GM12872 (cell line): ENCODE measurements around the gene IGF2BP2.

ENCODE experiments used
- TF ChIP-seq, protein P1 (sequence below): IDR thresholded peaks from 3 replicates; pipeline ENCODE4 v1.5.1; 2011; ENCODE audit warnings: low read depth, mild to moderate bottlenecking, low read length, moderate library complexity; ENCODE audit not compliant: insufficient read depth

Gene IGF2BP2

DNA sequence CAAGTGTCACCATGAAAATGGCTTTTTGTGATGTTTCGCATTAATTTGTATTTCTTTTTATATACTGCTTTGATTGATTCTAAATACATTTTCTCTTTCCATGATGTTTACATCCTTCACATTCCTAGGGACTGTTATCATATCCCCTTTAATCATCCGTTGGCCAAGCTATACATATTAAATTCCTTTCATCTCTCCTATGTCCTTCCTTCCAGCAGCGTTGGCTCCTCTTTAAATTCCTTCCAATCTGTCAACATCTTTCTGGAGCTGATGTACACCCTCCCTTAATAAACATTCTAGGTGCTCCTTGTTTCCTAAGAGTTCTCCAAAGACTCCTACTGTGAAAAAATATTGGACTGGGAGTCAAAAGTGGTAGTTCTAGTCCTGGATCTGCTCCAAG, 87.8 kb downstream of the IGF2BP2 start:
- TF ChIP-seq, protein P1, sequence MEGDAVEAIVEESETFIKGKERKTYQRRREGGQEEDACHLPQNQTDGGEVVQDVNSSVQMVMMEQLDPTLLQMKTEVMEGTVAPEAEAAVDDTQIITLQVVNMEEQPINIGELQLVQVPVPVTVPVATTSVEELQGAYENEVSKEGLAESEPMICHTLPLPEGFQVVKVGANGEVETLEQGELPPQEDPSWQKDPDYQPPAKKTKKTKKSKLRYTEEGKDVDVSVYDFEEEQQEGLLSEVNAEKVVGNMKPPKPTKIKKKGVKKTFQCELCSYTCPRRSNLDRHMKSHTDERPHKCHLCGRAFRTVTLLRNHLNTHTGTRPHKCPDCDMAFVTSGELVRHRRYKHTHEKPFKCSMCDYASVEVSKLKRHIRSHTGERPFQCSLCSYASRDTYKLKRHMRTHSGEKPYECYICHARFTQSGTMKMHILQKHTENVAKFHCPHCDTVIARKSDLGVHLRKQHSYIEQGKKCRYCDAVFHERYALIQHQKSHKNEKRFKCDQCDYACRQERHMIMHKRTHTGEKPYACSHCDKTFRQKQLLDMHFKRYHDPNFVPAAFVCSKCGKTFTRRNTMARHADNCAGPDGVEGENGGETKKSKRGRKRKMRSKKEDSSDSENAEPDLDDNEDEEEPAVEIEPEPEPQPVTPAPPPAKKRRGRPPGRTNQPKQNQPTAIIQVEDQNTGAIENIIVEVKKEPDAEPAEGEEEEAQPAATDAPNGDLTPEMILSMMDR: no peak

DNA sequence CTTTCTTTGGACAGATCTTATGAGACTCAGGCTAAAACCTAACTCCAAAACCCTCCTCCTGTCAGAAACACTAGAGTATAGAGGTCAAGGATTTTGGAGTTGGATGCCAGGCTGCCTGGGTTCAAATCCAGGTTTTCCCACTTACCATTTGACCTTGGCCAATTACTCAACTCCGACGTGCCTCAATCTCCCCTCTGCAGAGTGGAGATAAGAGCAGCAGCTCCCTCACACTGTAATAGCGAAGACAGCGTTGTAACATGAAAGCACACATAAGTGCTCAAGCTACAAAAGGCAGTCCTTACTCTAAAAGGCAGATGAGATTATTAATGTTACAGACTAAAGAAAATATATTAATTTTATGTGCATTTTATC, 90.1 kb downstream of the IGF2BP2 start:
- TF ChIP-seq, protein P1: no peak

DNA sequence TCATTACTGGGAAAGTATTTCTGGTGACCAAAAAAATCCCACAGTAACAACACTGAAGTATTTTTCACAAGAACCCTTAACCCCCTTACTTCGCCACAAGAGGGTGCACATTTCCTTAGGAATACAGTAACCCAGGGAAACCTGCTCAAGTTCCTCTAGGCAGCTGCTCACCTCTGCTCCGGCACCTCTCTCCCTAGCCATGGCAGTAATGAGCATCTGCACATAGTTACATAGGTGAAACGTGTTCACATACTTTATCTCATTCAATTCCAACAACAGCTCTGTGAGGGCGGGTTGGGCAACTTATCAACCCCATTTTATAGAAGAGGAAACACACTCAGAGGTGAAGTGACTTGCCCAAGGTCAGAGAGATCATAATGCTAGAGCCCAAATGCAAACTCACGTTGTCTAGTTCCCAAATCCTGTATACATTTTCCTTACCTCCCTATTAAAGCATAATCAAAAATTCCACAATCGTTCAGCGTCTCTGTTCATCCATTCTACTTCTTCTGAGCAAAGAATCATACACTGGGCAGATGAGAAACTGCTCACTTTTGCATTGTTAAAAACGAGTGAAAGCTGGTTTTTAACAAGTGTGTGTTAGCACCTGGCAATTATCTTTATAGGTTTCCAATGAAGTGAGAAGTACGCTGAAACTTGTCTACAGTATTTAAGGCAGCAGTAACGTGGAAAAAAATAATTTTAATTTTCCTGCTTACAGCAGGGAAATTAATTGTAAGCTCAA, 90.7 kb downstream of the IGF2BP2 start:
- TF ChIP-seq, protein P1: peak; percentile 52

DNA sequence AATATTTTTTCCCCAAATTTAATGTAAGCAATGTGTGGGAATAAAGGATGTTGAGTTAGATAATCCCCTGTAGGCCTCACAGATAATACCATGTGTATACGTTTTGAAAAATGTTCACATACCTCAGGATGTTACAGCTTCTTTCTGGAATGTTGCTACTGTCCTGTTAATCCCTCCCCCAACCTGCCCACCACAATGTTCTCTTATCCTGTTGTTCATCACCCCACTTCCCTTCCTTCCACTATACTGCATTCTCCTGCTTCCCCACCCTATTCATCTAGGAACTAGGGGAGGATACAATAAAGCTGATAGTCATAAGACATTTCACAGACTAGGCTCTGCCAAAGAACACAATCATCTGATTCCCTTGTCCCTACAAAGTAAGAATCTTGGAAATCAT, 92.1 kb downstream of the IGF2BP2 start:
- TF ChIP-seq, protein P1: no peak

DNA sequence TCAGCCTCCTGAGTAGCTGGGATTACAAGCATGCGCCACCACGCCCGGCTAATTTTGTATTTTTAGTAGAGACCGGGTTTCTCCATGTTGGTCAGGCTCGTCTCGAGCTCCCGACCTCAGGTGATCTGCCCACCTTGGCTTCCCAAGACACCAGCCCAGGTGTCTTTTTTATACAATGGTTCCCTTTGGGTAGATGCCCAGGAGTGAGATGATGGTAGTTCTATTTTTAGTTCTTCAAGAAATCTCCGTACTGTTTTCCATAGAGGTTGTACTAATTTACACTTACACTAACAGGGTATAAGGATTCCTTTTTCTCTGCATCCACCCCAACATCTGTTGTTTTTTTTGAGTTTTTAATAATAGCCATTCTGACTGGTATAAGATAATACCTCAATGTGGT, 94.3 kb downstream of the IGF2BP2 start:
- TF ChIP-seq, protein P1: no peak

DNA sequence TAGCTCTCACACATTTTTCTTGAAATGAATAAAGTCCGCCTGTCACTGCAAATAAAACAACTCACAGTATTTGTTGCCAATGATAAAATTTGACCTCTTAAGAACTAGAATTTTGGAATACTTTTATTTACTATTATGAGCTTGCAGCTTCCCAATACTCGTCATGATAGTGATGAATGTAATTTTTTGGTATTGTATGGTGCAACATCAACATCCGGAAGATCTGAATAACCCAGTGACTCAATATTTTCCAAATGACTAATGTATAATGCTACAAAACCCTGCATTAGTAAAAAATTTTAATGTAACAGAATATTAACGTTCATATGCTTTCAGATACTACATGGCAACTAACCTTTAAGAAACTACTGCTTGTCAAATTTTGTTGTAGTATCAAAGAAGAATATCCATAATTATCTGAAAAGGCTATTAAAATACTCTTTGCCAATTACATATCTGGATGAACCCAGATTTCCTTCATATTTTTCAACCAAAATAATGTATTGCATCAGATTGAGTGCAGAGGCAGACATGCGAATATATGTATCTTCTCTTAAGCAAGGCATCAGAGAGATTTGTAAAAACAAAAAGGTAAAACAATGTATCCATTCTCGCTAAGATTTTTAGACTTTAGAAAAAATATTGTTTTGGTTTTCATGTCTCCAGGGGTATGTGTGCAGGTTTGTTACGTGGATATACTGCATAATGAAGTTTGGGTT, 95.3 kb downstream of the IGF2BP2 start:
- TF ChIP-seq, protein P1: no peak

DNA sequence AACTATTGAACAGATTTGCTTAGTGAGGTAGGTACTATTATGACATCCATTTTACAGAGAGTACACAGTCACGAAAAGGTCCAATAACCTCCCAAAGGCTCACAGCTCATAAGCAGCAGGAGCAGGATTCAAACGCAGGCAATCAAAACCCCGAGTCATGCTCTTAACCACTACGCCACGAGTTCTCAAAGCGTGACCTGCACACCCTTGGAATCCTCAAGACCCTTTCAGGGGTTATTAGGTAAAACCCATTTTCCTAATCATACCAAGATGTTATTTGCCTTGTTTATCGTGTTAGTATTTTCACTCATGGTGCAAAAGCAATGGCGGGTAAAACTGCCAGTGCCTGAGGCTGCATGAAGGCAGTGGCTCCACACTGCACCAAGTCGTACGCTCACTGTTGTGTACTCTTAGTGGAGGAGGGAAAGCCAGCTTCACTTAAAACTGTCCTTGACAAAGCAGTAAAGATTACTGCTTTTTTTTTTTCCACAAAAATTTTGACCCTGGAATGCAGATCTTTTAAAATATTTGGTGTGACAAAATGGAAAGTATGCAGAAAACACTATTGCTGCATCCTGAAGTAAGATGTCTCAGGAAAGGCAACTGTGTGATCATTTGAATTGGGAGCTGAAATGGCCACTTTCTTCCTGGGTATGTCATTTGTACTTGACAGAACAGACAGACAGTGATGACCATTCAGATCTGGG, 96.1 kb downstream of the IGF2BP2 start:
- TF ChIP-seq, protein P1: no peak
